SK-N-SH treated with all-trans-retinoic acid at 6 μM for 48 hours (cell line): ENCODE data around the gene TTC27.

Experiments
- ARNTL ChIP-seq: fragments of 450-650 bp; formaldehyde crosslinking; IDR thresholded peaks from 2 replicates; pipeline ENCODE4 v1.5.0; 2020; ENCODE audit warnings: low read depth, mild to moderate bottlenecking, moderate library complexity, borderline replicate concordance
- ESRRG ChIP-seq: fragments of 250-450 bp; sonication (Bioruptor Pico); IDR thresholded peaks from 2 replicates; pipeline ENCODE4 v1.6.1; 2021; ENCODE audit warnings: mild to moderate bottlenecking
- PATZ1 ChIP-seq: fragments of 250-450 bp; sonication (Bioruptor Pico); IDR thresholded peaks from 2 replicates; pipeline ENCODE4 v1.8.0; 2020; ENCODE audit warnings: mild to moderate bottlenecking, moderate library complexity, borderline replicate concordance
- PPARA ChIP-seq: fragments of 250-450 bp; sonication (Bioruptor Pico); IDR thresholded peaks from 2 replicates; pipeline ENCODE4 v1.5.0; 2020; ENCODE audit warnings: mild to moderate bottlenecking, borderline replicate concordance
- SNAI2 ChIP-seq: fragments of 250-450 bp; sonication (Bioruptor Pico); IDR thresholded peaks from 2 replicates; pipeline ENCODE4 v1.5.0; 2020; ENCODE audit warnings: mild to moderate bottlenecking, moderate library complexity
- TCF4 ChIP-seq: fragments of 250-450 bp; sonication (Bioruptor Pico); IDR thresholded peaks from 2 replicates; pipeline ENCODE4 v1.8.0; 2021; ENCODE audit warnings: mild to moderate bottlenecking, moderate library complexity, borderline replicate concordance
- TOX ChIP-seq: fragments of 250-450 bp; sonication (Bioruptor Pico); IDR thresholded peaks from 2 replicates; pipeline ENCODE4 v1.8.0; 2021; ENCODE audit warnings: mild to moderate bottlenecking, moderate library complexity, borderline replicate concordance
- TSHZ2 ChIP-seq: fragments of 250-450 bp; sonication (Bioruptor Pico); IDR thresholded peaks from 2 replicates; pipeline ENCODE4 v1.5.0; 2020; ENCODE audit warnings: mild to moderate bottlenecking, moderate library complexity
- ZFP3 ChIP-seq: fragments of 250-450 bp; sonication (Bioruptor Pico); IDR thresholded peaks from 2 replicates; pipeline ENCODE4 v1.5.0; 2020; ENCODE audit warnings: mild to moderate bottlenecking, moderate library complexity
- ZFP30 ChIP-seq: fragments of 450-650 bp; formaldehyde crosslinking; IDR thresholded peaks from 2 replicates; pipeline ENCODE4 v1.5.0; 2022; ENCODE audit warnings: mild to moderate bottlenecking, moderate library complexity
- ZNF565 ChIP-seq: fragments of 450-650 bp; formaldehyde crosslinking; conservative IDR thresholded peaks from 2 replicates; pipeline ENCODE4 v1.5.0; 2020; ENCODE audit warnings: low read depth, mild to moderate bottlenecking, moderate library complexity
- ZNF8 ChIP-seq: fragments of 450-650 bp; formaldehyde crosslinking; IDR thresholded peaks from 2 replicates; pipeline ENCODE4 v1.5.0; 2020; ENCODE audit warnings: mild to moderate bottlenecking, moderate library complexity

DNA sequence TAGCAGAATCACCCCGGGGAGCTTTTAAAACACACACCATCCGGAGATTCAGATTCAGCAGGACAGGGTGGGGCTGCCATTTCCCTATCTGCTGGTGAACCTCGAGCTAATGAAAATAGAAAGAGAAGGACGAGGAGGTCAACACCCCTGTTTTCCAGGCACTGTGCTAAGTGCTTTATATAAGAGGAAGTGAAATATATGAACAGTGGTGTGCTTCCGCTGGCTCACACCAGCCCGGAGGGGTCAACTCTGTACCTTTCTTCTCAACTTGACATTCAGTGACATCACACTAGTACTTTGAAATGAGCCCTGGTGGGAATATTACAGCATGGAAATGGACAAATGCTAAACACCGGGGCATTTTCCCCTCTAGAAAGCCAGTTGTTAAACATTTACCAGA is 210.6 kb downstream of the TTC27 start:
- TF ChIP-seq PATZ1, result no peak
- no peak for TF ChIP-seq SNAI2 (CRISPR knock-in tag)
- no peak for TF ChIP-seq PPARA (CRISPR knock-in tag)
- TF ChIP-seq ESRRG (CRISPR knock-in tag), result no peak
- no peak for TF ChIP-seq TOX
- no peak for TF ChIP-seq ZNF8
- TF ChIP-seq ARNTL (CRISPR knock-in tag), result no peak
- TF ChIP-seq ZNF565 (CRISPR knock-in tag), result no peak
- no peak for TF ChIP-seq TCF4 (CRISPR knock-in tag)
- TF ChIP-seq ZFP3, result no peak
- no peak for TF ChIP-seq TSHZ2
- no peak for TF ChIP-seq ZFP30 (CRISPR knock-in tag)
